Heart right ventricle (tissue), 16 donors: ENCODE data around the gene HOXB6. TPM values are rescaled to one million over a fixed set of nuclear protein-coding genes. Genes with fewer than 3 reads are reported as not detected.

ENCODE experiments used
- ATAC-seq, 8 donors: fragments of 200-7000 bp; cut with Tn5 transposase; one replicate each; pipeline ENCODE4 v1.9.1; 2020; ENCODE audit warnings: mild to moderate bottlenecking in 8 of 8, moderate library complexity in 8 of 8, moderate number of reproducible peaks in 1 of 8
- DNase-seq, 2 donors: peaks; one replicate each; pipeline ENCODE4 v3.0.0-alpha.2; 2020
- H3K27ac ChIP-seq, 10 donors: fragments of 200-600 bp; sonication (generic) in 2 of 10; one replicate each; pipeline versions ENCODE4 v1.5.0 to v1.8.0; 2020 to 2022; ENCODE audit warnings: mild to moderate bottlenecking in 3 of 10
- H3K27me3 ChIP-seq, 7 donors: fragments of 200-600 bp; one replicate each; pipeline ENCODE4 v1.8.0; 2021 to 2022; ENCODE audit warnings: mild to moderate bottlenecking in 2 of 7
- H3K36me3 ChIP-seq, 9 donors: fragments of 200-600 bp; sonication (generic) in 1 of 9; one replicate each; pipeline versions ENCODE4 v1.5.0 to v1.8.0; 2020 to 2022; ENCODE audit warnings: mild to moderate bottlenecking in 2 of 9
- H3K4me1 ChIP-seq, 9 donors: fragments of 200-600 bp; sonication (generic) in 1 of 9; one replicate each; pipeline versions ENCODE4 v1.5.0 to v1.8.0; 2020 to 2022; ENCODE audit warnings: mild to moderate bottlenecking in 4 of 9
- H3K4me3 ChIP-seq, 10 donors: fragments of 200-600 bp; sonication (generic) in 2 of 10; one replicate each; pipeline versions ENCODE4 v1.5.0 to v1.8.0; 2020 to 2022; ENCODE audit warnings: mild to moderate bottlenecking in 7 of 10, moderate library complexity in 2 of 10
- H3K9me3 ChIP-seq, 11 donors: fragments of 200-600 bp in 10 of 11; sonication (generic) in 2 of 11; one replicate each; pipeline versions ENCODE4 v1.5.0 to v1.8.0; 2013 to 2022; ENCODE audit warnings: mild to moderate bottlenecking in 2 of 11, control low read depth in 1 of 11, moderate library complexity in 1 of 11
- CTCF ChIP-seq, 9 donors: fragments of 200-600 bp; sonication (generic) in 2 of 9; IDR thresholded peaks; one replicate each; pipeline versions ENCODE4 v1.5.0 to v1.8.0; 2021 to 2022; ENCODE audit warnings: antibody characterized with exemption in 9 of 9, mild to moderate bottlenecking in 5 of 9, moderate library complexity in 1 of 9
- WGBS, 2 donors: extraction: QIAGEN DNeasy Blood & Tissue Kit; methylation state at CpG; one replicate each; pipeline ENCODE4 v1.1.7; 2013; ENCODE audit warnings: inconsistent platforms in 1 of 2; 5-methylcytosine and 5-hydroxymethylcytosine counted together
- intact Hi-C, 10 donors: fragments of 100-400 bp; cut with DNase I; formaldehyde crosslinking; loops; one replicate each; pipeline versions ENCODE4 v1.11.1 to v1.14.2; 2022
- polyA plus RNA-seq, 2 donors: library from polyadenylated mRNA; stranded (reverse); fragments of 200-250 nt; gene quantifications; one replicate each; pipeline ENCODE4 v1.2.3, GENCODE V29; 2013
- total RNA-seq, 10 donors: library from RNA; stranded (reverse); fragmentation: NEBNext Ultra II Directional in 3 of 10; extraction: Animal tissue kit (Norgen Biotek cat#: 25700) in 3 of 10; gene quantifications; one replicate each; pipeline versions ENCODE4 v1.2.1 to v1.2.4, GENCODE V29; 2021 to 2023
- donor health status: Arrhythmogenic right ventricular cardiomyopathy.
- donor health status: ischemic (EF 13 %, LVEDD 7.1; RV severe dilation, severe dysfunction).
- donor health status: healthy with polysubstance abuse.
- donor health status: DM: no; HTN: yes; CAD: no.
- donor health status: DM: no; HTN: no; CAD: no.
- donor health status: ischemic (EF 25% LVEDD 6.9; RV normal size, moderate dysfunction).
- donor health status: ischemic (EF 25% LVEDD 5.7; RV mildly dilated, moderate dysfunction).
- donor health status: healthy.
- donor health status: DM: yes; HTN: yes; CAD: no.
- donor health status: Ischemic cardiomyopathy.
- donor health status: ischemic (EF 35%, LVEDD 5.7; RV mildly dilated, moderate dysfunction).
- donor health status: nonischemic (EF 11% LVEDD 7.7; RV severe dilation, severe dysfunction).
- donor health status: DM: yes; HTN: yes; CAD: no.
- donor health status: PGD.
- donor health status: ischemic (EF 29% LVEDD 5.4; RV normal size, mild dysfunction).
- donor health status: nonischemic (EF 23%, LVEDD 6.1; RV moderate dilation, normal function).

HOXB6 gene
- total and polyA plus RNA-seq, 12 donors: 0.14 to 1.2 (median 0.41) TPM; not detected in 2

- H3K4me3 ChIP-seq: peak overlapping the region in 2 of 10 donors; percentile 5 to 17
- intact Hi-C loops: loop anchor here in 9 of 10 donors (10.0 kb wide), 4 partner anchors 279 to 589 kb away; no protein-coding TSS in a partner anchor
- peaks cover 86 to 100% (median 99%) of the 10 kb centered on the region in 7 donors for H3K27me3 ChIP-seq
- DNase-seq (no peak), ATAC-seq (no peak)
- 3 to 4% methylated on average over 55 of the region's 55 CpGs for WGBS, 2 donors
- peaks cover 10 to 65% (median 37%) of the 10 kb centered on the region in 9 donors for H3K4me1 ChIP-seq
- peaks cover 0 to 5% (median 0%) of the 10 kb centered on the region in 9 donors for H3K36me3 ChIP-seq
- TF ChIP-seq CTCF (IDR thresholded peaks at IDR 0.05): no peak
- H3K9me3 ChIP-seq: no peaks in the 10 kb centered on the region
- H3K27ac ChIP-seq: peak overlapping the region in 1 of 10 donors; percentile 24
Measured at GRCh38 chr17:48613862-48614694, 9.3 kb upstream of the HOXB6 start.

- Histone ChIP-seq H3K36me3 (peaks cover 0 to 5% (median 0%) of the 10 kb centered on the region in 9 donors), H3K4me3 (peak overlapping the region in 6 of 10 donors; percentile 3 to 67 (median 16)), H3K4me1 (peaks cover 10 to 56% (median 37%) of the 10 kb centered on the region in 9 donors), H3K27me3 (peaks cover 92 to 100% (median 100%) of the 10 kb centered on the region in 7 donors), H3K9me3 (no peaks in the 10 kb centered on the region), H3K27ac (no peak overlapping the region)
- TF ChIP-seq CTCF (IDR thresholded peaks at IDR 0.05): peak in 2 of 9 donors; percentile 5 to 35
- ATAC-seq (peak in 5 of 8 donors; percentile 20 to 50 (median 41)), DNase-seq (no peak)
- 1 to 2% methylated on average over 57 to 67 of the region's 67 CpGs for WGBS, 2 donors
- intact Hi-C loops: loop anchor here in 9 of 10 donors (10.0 kb wide), 4 partner anchors 278 to 588 kb away; no protein-coding TSS in a partner anchor
Measured at GRCh38 chr17:48612854-48613691, 8.3 kb upstream of the HOXB6 start.

- ATAC-seq: no peak
- peaks cover 0 to 5% (median 0%) of the 10 kb centered on the region in 9 donors for H3K36me3 ChIP-seq
- TF ChIP-seq CTCF (IDR thresholded peaks at IDR 0.05): no peak
- H3K27ac ChIP-seq: no peak overlapping the region
- H3K9me3 ChIP-seq: no peaks in the 10 kb centered on the region
- intact Hi-C loops: loop anchor here in 9 of 10 donors (10.0 kb wide), 4 partner anchors 278 to 588 kb away; no protein-coding TSS in a partner anchor
- DNase-seq: no peak
- 4% methylated on average over 15 of the region's 15 CpGs for WGBS, 2 donors
- H3K4me3 ChIP-seq: peak overlapping the region in 5 of 10 donors; percentile 3 to 67 (median 15)
- H3K4me1 ChIP-seq: peaks cover 9 to 52% (median 37%) of the 10 kb centered on the region in 9 donors
- H3K27me3 ChIP-seq: peaks cover 92 to 100% (median 100%) of the 10 kb centered on the region in 7 donors
Measured at GRCh38 chr17:48612456-48612853, 7.7 kb upstream of the HOXB6 start.
